ENCODE measurements around the gene TMEM250.
A peak's percentile ranks its signal among the peaks of the same experiment; 100 is the strongest.

Gene TMEM250

DNA sequence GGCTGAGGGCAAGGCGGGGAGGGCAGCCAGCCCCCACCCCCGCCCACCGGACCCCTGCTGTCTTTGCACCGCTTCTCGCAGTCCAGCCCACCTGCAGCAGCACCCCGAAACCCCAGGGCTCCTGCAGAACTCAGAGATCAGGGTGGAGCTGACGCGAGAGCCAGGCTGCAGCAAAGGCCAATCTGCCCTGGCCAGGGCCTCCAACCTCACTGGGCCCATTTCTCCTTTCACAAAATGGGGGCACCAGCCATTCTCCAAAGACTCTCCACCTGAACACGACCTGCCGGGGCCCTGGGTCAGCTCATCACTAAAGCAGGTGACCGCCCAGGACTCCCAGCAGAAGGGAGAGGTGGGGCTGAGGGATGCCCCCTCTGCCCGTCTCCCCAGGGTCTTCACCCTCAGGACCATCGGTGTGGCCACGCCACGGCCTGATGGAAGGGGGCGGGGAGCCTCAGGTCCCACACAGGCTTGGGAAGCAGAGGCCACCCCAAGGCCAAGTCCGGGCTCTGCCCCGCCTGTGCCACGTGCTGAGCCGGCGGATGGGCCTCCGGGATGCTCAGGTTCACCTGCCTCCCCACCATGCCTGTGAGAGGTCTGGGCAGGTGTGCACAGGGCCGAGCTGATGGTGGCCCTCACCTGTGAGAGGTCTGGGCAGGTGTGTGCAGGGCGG, 36.7 kb downstream of the TMEM250 start:
- no peak for DNase-seq

GRCh38 chr9:136081113-136081825, 37.4 kb downstream of the TMEM250 start:
- DNase-seq: no peak

DNA sequence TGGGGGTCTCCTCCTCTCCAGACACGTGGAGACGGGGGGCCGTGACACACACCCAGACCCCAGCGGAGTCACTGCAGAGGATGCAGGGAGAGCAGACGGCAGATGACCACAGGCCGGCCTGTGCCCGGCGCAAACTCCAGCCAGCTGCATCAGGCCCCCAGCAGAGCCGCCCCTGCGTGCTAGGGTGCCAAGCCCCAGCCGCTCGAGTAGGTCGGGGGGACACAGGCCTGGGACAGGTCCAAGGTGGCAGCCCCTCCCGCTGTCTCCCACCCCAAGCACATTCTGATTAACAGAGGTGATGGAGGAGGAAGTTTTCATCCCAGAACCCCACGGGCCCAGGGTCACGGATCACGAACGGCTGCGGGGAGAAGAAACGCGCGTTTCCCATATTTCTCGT, 38.0 kb downstream of the TMEM250 start:
- DNase-seq: no peak

- DNase-seq: no peak
Observed at GRCh38 chr9:136079916-136080246, 38.8 kb downstream of the TMEM250 start.

DNA sequence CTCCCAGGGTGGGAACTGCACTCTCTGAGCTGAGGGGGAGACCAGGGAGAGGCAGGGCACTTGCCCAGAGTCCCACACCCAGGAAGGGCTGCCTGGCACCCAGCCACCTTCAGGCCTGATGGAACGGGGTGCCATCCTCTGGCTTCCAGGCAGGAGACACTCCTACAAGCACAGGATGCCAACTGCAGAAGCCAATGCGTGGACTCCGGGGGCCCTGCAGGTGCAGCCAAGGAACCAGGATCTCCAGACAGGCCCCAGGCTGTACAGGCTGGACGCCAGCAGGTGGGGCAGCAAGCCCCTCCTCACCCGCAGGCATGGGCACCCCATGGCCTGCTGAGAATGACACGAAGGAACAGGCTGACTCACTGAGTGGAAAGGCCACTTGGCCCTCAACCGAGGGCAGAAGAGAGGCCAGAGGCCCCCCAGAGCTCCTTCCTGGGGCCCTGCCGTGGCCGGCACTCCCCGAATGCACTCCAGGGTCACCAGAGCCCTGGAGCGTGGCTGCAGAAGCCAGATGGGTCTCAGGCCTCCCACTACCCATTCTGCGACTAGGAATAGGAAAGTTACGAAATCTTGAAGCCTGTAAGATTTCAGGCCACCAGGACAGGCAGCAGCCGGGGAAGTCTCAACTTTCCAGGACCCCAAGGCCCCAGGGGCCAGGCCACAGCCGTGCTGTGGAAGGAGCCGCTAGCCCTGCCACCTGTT, 39.3 kb downstream of the TMEM250 start:
- DNase-seq: peak; percentile 31

- DNase-seq: peak; percentile 20
Observed at GRCh38 chr9:136078498-136079011, 40.1 kb downstream of the TMEM250 start.

DNA sequence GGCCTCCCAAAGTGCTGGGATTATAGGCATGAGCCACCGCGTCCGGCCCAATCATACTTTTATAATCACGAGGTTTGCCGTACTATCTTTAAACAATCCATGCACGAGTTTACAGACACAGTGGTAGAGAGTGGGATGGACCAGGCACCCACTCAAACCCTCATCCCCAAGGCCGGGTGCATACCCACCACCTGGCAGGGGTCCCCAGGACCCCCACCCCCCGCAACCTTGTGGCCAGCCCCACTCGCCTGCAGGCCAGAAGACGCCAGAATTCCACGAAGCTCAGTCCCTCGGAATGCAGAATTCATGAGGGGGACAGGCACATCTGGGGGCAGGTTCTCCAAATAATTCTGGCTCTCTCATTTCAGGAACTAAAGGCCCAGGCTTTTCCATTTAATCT, 40.7 kb downstream of the TMEM250 start:
- DNase-seq: no peak

- no peak for DNase-seq
Observed at GRCh38 chr9:136077491-136077890, 41.2 kb downstream of the TMEM250 start.

GRCh38 chr9:136075881-136076678, 42.6 kb downstream of the TMEM250 start:
- peak; percentile 16 for DNase-seq

GRCh38 chr9:136075134-136075841, 43.4 kb downstream of the TMEM250 start:
- no peak for DNase-seq

GRCh38 chr9:136074706-136075105, 44.0 kb downstream of the TMEM250 start:
- no peak for DNase-seq

All from left hindlimb (tissue), 1 donor.